Transverse colon (tissue), 3 donors: Measurements from ENCODE around the gene IGF2BP2.

Experiments
- POLR2A ChIP-seq: fragments of 450-650 bp; IDR thresholded peaks from one replicate; pipeline ENCODE4 v1.6.1; 2016; ENCODE audit warnings: antibody characterized with exemption, mild to moderate bottlenecking, moderate library complexity
- TF ChIP-seq, protein P1 (sequence below), 5 experiments: fragments of 200-600 bp in 3 of 5; fragments of 450-650 bp in 2 of 5; sonication (generic) in 3 of 5; IDR thresholded peaks; 1 replicate in 2 of 5; 2 replicates in 3 of 5; pipeline ENCODE4 v1.5.1; 2016 to 2017; ENCODE audit warnings: antibody characterized with exemption in 5 of 5, inconsistent platforms in 3 of 5, mild to moderate bottlenecking in 2 of 5, moderate library complexity in 1 of 5

DNA sequence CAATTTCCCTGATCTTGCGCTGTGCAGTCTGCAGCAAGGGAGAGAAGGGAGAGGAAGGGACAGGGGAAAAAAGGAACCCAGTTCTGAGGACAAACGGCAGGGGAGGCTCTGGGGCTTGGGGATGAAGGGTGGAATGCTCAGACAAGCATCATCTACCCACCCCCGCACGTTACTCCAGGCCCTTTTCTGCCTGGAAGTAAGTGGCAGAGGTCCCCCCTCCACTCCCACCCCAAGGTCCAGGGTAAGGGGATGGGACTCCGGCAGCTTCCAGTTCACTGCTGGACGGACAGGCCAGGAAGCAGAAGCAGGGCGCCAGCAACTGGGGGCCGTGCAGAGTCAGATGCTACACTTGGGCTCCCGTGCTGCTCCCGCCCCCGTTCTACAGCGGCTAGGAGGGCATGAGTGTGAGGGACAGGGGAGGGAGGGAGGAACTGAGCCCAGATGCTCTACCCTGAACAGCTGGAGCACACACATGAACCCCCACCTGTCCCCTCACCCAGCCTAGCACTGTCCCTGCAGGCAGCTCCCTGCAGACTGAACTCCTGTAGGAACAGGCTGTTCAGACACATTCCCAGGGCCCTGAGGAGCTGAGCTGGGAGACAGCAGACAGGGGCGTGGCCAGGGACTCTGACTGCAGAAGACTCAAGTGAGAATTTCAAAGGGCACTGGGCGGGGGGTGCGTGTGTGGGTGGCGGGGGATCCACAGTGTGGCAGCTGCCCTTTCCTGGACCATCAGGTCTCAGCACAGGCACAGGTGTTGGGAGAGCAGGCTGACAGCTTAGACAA lies 179.1 kb downstream of the IGF2BP2 start:
- TF ChIP-seq, protein P1, sequence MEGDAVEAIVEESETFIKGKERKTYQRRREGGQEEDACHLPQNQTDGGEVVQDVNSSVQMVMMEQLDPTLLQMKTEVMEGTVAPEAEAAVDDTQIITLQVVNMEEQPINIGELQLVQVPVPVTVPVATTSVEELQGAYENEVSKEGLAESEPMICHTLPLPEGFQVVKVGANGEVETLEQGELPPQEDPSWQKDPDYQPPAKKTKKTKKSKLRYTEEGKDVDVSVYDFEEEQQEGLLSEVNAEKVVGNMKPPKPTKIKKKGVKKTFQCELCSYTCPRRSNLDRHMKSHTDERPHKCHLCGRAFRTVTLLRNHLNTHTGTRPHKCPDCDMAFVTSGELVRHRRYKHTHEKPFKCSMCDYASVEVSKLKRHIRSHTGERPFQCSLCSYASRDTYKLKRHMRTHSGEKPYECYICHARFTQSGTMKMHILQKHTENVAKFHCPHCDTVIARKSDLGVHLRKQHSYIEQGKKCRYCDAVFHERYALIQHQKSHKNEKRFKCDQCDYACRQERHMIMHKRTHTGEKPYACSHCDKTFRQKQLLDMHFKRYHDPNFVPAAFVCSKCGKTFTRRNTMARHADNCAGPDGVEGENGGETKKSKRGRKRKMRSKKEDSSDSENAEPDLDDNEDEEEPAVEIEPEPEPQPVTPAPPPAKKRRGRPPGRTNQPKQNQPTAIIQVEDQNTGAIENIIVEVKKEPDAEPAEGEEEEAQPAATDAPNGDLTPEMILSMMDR (IDR thresholded peaks at IDR 0.05), result no peak
- no peak for TF ChIP-seq POLR2A
